ENCODE measurements around the gene ZNF622.

The ZNF622 gene

DNA sequence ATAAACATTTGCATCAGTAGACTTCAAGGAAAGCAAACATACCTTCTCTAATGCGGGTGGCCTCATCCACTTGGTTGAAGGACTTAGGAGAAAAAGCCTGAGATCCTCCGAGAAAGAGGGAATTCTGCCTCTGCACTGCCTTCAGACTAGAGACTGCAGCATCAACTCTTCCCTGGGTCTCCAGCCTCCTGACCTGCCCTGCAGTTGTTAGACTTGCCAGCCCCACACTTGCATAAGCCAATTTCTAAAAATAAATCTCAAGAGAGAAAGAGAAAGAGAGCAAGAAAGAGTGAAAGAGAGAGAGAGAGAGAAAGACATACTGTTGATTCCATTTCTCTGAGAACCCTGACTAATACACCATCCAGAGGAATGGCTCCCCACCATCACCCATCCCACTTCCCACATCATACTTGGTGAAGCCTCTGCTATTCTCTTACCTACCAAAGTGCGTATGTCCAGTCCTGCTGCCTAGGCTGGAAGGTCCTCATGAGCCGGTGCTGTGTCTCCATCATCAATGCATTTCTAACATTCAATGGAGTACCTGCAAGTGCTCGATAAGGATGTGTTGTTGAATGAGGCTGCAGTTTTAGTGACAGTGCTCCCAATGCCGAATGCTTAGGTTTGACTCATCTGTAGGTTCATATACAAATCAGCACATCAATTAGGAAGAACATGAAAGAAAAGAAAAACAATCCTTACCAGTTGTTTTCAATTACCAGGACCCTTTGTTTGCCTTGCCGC lies 35.1 kb downstream of the ZNF622 start:
- no peak for DNase-seq (ENCODE audit: low read depth)

DNA sequence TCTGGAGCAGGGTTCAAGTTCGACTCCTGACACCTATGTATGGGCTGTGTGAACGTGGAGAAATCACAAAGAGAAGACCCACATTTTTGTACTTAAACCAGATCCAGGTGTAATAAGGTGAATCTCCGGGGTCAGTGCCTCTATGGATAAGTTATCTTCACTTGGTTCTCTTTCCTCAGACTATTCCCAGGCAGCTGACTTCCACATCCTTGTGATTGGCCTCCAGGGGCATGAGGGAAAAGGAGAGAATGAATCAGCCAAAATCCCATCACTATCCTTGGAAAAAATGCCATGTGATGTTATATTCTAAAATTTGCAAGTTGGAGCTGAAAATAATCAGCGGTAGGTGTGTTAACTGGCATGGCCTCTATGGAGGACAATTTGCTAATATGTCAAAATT lies 37.2 kb downstream of the ZNF622 start:
- no peak for DNase-seq (ENCODE audit: low read depth)

DNA sequence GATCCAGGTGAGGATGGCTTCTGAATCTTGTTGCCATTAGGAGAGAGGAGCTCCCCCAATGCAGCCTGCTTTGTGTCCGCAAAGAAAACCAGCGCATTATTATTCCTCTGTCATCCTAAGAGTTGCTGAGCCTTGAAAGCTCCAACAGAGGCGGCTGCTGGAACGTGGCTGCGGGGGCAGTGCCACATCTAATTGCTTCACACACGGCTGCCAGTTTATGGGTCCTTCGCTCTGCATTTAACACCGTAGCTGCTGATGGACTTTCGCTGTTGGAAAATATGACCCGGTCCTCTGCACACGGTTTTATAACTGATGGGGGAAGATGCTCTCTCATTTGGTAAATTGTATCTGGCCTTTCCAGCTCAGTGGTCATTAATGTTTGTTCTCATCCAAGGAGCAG lies 38.0 kb downstream of the ZNF622 start:
- no peak for DNase-seq (ENCODE audit: low read depth)

DNA sequence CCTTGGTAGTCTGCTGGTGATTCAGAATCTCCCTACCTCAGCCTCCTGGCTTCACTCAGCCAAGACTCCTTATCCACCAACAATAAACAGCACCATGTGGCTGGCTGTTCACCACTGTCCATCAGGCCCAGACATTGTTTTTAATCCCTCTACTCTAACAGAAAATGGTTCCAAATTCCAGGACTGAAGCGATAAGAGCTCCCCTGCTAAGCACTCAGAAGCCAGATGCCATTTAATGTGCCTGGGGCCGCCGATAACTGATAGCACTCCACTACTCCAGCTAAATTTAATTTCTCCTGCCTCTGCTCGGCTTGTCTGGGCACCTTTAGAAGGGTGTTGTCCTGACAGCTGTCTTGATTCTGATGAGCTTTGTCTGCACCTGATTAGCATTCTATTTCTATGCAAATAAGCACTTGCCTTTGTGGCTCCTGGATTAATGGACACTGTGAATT lies 47.1 kb downstream of the ZNF622 start:
- DNase-seq (ENCODE audit: low read depth), result no peak

DNA sequence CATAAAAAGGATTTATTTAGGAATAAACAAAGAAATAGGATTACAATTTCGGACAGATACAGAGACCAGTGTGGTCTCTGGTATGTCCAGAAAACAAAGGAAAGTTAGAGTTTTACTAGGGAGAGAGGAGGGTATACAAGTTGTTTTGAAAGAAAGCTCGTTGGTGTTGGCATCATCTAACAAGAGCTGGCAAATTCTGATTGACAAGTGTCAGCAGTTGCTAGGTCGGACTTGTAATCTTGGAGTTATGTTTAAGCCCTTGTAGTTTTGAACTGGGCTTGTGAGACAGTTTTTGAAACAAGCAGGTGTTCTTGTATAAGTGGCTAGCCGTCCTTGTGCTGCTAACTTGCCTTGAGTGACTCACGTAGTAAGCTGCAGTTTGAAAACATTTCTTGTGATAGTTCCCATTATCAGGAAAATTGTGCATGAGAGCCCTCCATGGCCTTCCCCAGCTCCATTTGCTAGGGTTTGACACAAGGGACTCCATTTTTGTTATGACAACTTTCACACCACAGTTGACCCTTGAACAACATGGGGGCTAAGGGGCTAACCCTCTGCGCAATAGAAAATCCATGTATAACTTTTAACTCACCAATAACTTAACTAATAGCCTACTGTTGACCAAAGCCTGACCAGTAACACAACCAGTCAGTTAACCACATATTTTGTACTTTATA lies 48.1 kb downstream of the ZNF622 start:
- no peak for DNase-seq (ENCODE audit: low read depth)

DNA sequence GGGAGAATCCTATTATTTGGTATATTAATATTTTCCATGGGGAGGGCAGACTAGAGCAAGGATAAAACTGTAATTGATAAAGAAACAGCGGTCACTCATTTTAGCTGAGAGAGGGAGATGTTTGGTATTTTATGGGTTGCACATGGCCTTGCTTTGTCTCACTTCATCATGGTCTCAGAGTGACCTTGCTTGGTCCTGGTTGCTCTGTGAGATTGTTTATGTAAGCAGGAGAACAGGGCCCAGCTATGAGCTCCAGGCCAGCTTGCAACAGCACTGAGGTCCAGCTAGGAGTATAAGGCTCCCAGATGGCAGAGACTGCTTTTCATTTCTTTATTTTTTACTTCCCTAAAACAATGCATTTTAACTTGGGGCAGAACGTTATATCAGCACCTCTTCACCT lies 50.7 kb downstream of the ZNF622 start:
- DNase-seq (ENCODE audit: low read depth), result no peak

DNA sequence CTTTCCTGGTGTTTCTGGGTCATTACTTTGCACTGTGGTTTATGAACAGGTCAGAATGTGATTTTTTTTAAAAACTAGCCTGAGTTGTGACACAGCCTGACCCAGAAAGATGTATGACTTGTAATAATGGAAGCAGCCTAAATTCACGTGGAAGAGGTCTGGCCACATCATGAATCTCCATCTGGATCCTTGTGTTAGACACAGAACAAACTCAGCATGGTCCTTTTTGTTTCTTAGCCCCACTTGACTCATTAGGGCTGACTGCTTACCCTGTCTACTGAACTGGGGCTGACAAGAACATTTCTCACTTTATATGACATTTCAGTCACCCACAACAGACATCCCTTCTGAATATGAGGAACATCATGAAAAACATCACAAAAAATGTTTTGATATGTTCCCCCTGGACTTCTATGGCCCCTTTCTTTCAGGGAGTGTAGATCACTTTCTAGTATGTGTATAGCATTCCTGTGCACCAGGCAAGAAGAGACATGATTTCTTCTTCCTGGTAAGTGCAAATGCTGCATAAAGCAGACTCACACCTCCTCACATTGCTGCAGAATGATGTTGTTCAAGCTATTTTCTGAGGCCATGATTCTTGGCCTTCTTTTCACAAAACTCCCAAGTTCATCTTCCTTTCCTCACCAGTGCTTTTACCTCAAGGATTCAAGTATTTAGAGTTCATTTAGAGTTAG lies 52.3 kb downstream of the ZNF622 start:
- DNase-seq (ENCODE audit: low read depth), result no peak

DNA sequence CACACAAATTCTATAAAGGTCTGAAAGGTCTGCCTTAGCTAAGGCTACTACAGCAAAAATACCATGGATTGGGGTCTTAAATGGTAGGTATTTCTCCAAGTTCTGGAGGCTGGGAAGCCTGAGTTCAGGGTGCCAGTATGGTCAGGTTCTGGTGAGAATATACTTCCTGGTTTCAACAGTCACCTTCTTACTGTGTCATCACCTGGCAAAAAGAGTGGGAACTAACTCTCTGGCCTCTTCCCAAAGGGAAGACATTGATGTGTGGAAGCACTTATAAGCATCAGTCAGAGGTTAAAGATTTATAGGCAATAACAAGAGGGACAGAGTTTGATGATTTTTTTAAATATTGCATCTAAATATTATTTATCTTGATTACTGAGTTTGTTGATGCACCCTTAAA lies 53.0 kb downstream of the ZNF622 start:
- DNase-seq (ENCODE audit: low read depth), result no peak

DNA sequence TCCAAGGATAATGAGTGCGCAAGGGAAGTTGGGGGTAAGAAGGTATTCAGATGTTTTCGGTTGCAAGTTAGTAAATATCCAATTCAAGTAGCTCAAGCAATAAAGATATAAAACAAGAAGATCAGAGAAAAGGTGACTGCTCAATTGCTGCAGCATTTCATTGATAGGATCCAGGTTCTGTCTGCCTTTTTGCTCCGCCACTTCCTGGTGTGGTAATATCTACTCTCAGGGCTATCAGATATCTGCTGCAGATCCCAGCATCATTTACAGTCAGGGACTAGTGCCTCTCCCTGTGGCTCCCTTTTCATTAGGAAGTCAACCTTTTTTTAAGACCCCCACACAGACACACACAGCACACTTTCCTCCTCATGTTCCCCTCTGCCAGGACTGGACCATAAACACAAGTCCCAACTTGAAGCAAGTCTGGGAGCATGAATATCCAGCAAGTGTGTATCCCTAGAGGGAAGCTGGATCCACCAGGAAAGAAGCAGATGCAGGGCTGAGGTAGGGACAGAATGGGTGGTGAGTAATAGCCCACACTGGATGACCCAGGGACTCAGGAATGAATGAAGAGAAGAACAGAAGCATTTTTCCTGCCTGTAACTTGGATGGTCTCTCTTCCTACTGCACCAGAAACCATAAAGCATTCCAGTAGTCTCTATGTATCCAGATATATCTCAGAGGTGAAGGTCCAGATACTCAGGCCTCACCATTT lies 53.7 kb downstream of the ZNF622 start:
- no peak for DNase-seq (ENCODE audit: low read depth)

DNA sequence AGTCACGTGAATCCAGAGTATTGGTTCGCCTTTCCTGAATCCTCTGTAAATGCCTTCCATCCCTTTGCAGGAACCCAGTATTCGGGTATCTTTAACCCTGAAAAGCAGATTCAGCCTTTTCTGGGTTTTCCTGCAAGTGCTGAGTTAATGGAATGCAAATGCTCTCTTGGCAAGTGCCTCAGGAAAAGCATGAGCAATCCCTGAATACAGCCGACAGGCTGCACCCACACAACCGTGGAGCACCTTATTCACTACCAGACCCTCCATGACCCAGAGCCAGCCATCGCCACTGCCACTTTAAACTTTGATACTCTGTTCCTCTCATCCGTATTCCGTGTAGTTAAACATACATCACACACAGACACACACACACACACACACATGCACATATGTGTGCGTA lies 54.4 kb downstream of the ZNF622 start:
- no peak for DNase-seq (ENCODE audit: low read depth)

DNA sequence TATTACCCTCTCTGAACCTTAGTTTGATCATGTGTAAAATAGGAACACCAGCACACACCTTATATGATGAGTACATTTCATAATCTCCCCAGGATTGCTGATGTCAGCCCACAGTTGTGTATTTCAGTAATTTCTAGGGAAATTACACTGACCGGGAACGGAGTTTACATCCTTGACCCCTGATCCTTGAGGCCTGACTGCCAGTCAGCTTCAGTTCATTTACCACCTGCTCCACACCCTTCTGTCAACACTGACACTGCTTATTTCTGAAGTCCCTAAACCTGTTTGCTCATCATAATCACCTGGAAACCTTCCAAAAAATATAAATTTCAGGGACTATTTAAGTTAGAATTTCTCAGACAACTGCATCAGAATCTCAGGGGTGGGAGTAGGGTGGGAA lies 55.3 kb downstream of the ZNF622 start:
- no peak for DNase-seq (ENCODE audit: low read depth)

DNA sequence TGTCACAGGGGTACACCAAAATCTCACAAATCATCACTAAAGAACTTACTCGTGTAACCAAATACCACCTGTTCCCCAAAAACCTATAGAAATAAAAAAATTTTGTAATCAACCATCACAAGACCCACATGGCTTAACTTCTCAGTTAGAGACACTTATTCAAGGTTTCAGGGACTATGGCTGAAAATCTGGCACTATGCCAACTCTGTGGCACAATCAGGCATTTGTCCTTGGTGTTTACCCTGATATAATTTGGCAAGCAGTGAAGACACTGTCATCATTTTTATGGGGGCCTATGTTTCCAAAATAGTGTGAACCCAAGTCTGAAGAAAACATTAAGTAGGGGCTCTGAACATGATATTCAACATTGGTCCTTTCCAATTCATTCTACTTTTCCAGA lies 59.0 kb downstream of the ZNF622 start:
- no peak for DNase-seq (ENCODE audit: low read depth)

DNA sequence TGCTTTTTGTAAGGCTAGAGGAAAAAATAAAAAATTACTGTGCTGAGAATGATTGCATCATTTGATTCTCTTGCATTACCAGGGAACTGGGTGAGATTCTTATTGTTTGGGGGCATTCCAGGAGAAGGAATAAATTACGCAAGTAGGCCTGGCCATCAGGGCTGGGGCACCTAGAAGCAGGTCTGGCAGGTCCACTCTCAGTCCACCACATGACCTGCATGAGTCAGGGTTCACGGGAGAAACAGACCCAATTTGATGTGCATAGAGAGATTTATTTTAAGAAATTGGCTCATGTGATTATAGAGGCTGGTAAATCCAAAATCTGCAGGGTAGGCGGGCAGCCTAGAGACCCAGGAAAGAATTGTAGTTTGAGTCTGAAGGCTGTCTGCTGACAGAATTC lies 59.6 kb downstream of the ZNF622 start:
- no peak for DNase-seq (ENCODE audit: low read depth)
